ENCODE results near the gene HIF3A. TPM values are rescaled to one million over a fixed set of nuclear protein-coding genes. Genes with fewer than 3 reads are reported as not detected.

The HIF3A gene
- total RNA-seq, 1 donor from 2014 or later = 12.6 TPM

DNA sequence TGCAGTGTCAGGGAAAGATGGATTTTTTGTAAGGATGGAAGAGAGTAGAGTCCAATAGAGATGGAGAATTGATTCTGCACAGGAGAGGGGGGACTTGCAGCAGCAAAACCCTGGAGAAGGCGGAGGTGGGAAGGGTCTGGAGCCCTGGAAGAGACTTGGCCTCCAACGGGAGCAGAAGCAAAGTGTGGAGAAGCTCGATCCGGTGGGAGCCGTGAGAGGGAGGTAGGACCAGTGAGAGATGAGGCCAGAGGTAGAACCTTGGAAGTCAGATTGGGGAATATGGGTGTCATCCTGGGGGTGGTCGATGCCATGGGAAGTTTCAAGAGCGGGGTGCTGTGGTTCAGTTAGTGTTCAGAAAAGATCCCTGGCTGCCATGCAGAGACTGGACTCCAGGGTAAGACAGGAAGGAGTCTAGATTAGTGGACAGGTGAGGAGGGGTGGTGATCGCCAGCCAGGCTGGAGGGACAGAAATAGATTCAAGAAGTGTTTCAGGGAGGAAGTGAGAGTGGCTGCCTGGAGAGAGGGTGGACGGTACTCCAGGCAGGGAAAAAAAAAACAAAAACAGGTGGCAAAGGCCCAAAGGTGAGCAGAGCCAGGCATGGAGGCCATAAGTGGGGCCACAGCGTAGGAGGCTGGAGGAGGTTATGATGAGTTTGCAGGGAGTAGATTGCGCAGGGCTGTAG lies 52.6 kb downstream of the HIF3A start:
- no peak for TF ChIP-seq EZH2 (IDR thresholded peaks at IDR 0.05; ENCODE audit: insufficient read depth, low read length)
- TF ChIP-seq, protein P1, sequence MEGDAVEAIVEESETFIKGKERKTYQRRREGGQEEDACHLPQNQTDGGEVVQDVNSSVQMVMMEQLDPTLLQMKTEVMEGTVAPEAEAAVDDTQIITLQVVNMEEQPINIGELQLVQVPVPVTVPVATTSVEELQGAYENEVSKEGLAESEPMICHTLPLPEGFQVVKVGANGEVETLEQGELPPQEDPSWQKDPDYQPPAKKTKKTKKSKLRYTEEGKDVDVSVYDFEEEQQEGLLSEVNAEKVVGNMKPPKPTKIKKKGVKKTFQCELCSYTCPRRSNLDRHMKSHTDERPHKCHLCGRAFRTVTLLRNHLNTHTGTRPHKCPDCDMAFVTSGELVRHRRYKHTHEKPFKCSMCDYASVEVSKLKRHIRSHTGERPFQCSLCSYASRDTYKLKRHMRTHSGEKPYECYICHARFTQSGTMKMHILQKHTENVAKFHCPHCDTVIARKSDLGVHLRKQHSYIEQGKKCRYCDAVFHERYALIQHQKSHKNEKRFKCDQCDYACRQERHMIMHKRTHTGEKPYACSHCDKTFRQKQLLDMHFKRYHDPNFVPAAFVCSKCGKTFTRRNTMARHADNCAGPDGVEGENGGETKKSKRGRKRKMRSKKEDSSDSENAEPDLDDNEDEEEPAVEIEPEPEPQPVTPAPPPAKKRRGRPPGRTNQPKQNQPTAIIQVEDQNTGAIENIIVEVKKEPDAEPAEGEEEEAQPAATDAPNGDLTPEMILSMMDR (IDR thresholded peaks at IDR 0.05; ENCODE audit: insufficient read depth, low read depth, low read length) = no peak
- peak overlapping the region; percentile 56 for H3K27ac Mint-ChIP-seq (ENCODE audit: unreplicated experiment)
- H3K27me3 Mint-ChIP-seq (ENCODE audit: low read depth, unreplicated experiment) = no peaks in the 10 kb centered on the region
- Histone ChIP-seq H3K4me1 (ENCODE audit: insufficient read depth, low read length) (peaks cover 33% of the 10 kb centered on the region), H3K27ac (ENCODE audit: low read depth, low read length) (no peak overlapping the region), H3K4me2 (ENCODE audit: low read length) (peak overlapping the region; percentile 20), H3K27me3 (ENCODE audit: insufficient read depth, low read length) (no peaks in the 10 kb centered on the region), H3K4me3 (ENCODE audit: insufficient read depth, low read depth, low read length) (no peak overlapping the region), H3K79me2 (ENCODE audit: insufficient read depth, low read length) (peaks cover 73% of the 10 kb centered on the region), H3K9ac (ENCODE audit: low read length) (no peak overlapping the region), H2AFZ (ENCODE audit: low read depth, low read length) (no peak overlapping the region), H3K36me3 (ENCODE audit: insufficient read depth, low read length) (peaks cover 8% of the 10 kb centered on the region), H3K9me3 (ENCODE audit: insufficient read depth, low read depth, low read length) (no peaks in the 10 kb centered on the region), H4K20me1 (ENCODE audit: insufficient read depth, low read length) (peaks cover 58% of the 10 kb centered on the region)
- no peak for FAIRE-seq
- no peaks in the 10 kb centered on the region for H3K9me3 Mint-ChIP-seq (ENCODE audit: unreplicated experiment)
- peaks cover 25% of the 10 kb centered on the region for H3K4me1 Mint-ChIP-seq (ENCODE audit: low read depth, unreplicated experiment)
- peaks cover 10% of the 10 kb centered on the region for H3K36me3 Mint-ChIP-seq (ENCODE audit: low read depth, unreplicated experiment)
- no peak for DNase-seq (ENCODE audit: low read depth)
- H3K4me3 Mint-ChIP-seq (ENCODE audit: unreplicated experiment) = peak overlapping the region; percentile 47

- peaks cover 80% of the 10 kb centered on the region for H3K79me2 ChIP-seq (ENCODE audit: insufficient read depth, low read length)
- H3K27ac Mint-ChIP-seq (ENCODE audit: unreplicated experiment) = no peak overlapping the region
- H3K4me2 ChIP-seq (ENCODE audit: low read length) = peak overlapping the region; percentile 71
- no peaks in the 10 kb centered on the region for H3K9me3 ChIP-seq (ENCODE audit: insufficient read depth, low read depth, low read length)
- no peak overlapping the region for H3K4me3 Mint-ChIP-seq (ENCODE audit: unreplicated experiment)
- FAIRE-seq (no peak), DNase-seq (ENCODE audit: low read depth) (no peak)
- peak overlapping the region; percentile 42 for H3K9ac ChIP-seq (ENCODE audit: low read length)
- TF ChIP-seq, protein P1 (IDR thresholded peaks at IDR 0.05; ENCODE audit: insufficient read depth, low read depth, low read length) = no peak
- no peak for TF ChIP-seq EZH2 (IDR thresholded peaks at IDR 0.05; ENCODE audit: insufficient read depth, low read length)
- peaks cover 33% of the 10 kb centered on the region for H3K4me1 ChIP-seq (ENCODE audit: insufficient read depth, low read length)
- H4K20me1 ChIP-seq (ENCODE audit: insufficient read depth, low read length) = peaks cover 64% of the 10 kb centered on the region
- no peak overlapping the region for H2AFZ ChIP-seq (ENCODE audit: low read depth, low read length)
- peak overlapping the region; percentile 52 for H3K27ac ChIP-seq (ENCODE audit: low read depth, low read length)
- H3K4me3 ChIP-seq (ENCODE audit: insufficient read depth, low read depth, low read length) = no peak overlapping the region
- H3K27me3 ChIP-seq (ENCODE audit: insufficient read depth, low read length) = no peaks in the 10 kb centered on the region
- peaks cover 10% of the 10 kb centered on the region for H3K36me3 Mint-ChIP-seq (ENCODE audit: low read depth, unreplicated experiment)
- no peaks in the 10 kb centered on the region for H3K9me3 Mint-ChIP-seq (ENCODE audit: unreplicated experiment)
- H3K4me1 Mint-ChIP-seq (ENCODE audit: low read depth, unreplicated experiment) = peaks cover 25% of the 10 kb centered on the region
- no peaks in the 10 kb centered on the region for H3K27me3 Mint-ChIP-seq (ENCODE audit: low read depth, unreplicated experiment)
- H3K36me3 ChIP-seq (ENCODE audit: insufficient read depth, low read length) = peaks cover 15% of the 10 kb centered on the region
Observed at GRCh38 chr19:46350029-46350757, 53.4 kb downstream of the HIF3A start.

Measured in astrocyte (in vitro differentiated cells and primary cell).